ENCODE results near the gene CHST11. TPM values are rescaled to one million over a fixed set of nuclear protein-coding genes. Genes with fewer than 3 reads are reported as not detected.
A peak's percentile ranks its signal among the peaks of the same experiment; 100 is the strongest.

Gene CHST11
- total RNA-seq, 1 donor from 2014 or later: 6.0 TPM

DNA sequence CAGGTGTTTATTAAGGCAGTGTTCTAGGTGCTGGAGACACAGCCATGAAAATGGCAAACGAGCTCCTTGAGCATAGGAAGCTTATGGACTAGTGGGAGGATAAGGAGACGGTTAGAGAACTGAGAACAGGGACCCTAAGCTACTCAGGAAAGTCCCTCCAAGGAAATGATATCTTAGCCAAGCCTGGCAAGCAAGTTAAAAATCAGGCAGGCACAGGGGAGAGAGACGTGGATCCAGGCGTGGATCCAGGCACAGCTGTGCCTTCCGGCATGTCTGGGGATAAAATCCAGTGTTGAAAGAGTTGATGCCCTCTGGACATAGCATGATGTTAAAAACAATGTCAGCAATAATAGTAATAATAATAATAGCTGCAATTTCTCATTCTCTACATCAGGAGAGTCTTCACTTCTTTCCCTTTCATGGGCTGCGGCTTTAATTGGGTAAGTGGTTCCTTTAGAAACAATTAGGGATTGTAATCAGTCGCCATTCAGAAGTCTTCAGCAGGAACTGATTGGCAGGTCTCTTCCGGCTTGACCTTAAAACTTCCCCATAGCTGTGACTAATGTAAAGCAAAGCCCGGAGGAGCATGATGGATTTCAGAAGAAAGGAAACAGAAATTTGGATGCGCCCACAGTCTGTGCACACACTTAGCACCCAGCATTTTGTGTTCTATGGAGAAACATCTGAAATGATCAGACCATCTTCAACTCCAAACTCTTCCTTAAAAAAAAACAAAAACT, 271.1 kb downstream of the CHST11 start:
- Histone ChIP-seq H3K4me3 (no peak overlapping the region), H3K27ac (replicated peaks) (no peak overlapping the region), H3K36me3 (no peaks in the 10 kb centered on the region), H3K27me3 (ENCODE audit: low read depth) (no peaks in the 10 kb centered on the region), H3K4me1 (peaks cover 6% of the 10 kb centered on the region), H3K9me3 (replicated peaks) (no peaks in the 10 kb centered on the region)
- DNase-seq: no peak
- intact Hi-C loops (cut with micrococcal nuclease): no loop called here
- no peak for TF ChIP-seq CTCF (IDR thresholded peaks at IDR 0.05; ENCODE audit: borderline replicate concordance)

GRCh38 chr12:104729091-104729490, 272.3 kb downstream of the CHST11 start:
- H3K4me1 ChIP-seq: peaks cover 6% of the 10 kb centered on the region
- no peak overlapping the region for H3K27ac ChIP-seq (replicated peaks)
- no peaks in the 10 kb centered on the region for H3K36me3 ChIP-seq
- H3K27me3 ChIP-seq (ENCODE audit: low read depth): no peaks in the 10 kb centered on the region
- TF ChIP-seq CTCF (IDR thresholded peaks at IDR 0.05; ENCODE audit: borderline replicate concordance): no peak
- DNase-seq: no peak
- H3K4me3 ChIP-seq: no peak overlapping the region
- H3K9me3 ChIP-seq (replicated peaks): no peaks in the 10 kb centered on the region
- intact Hi-C loops (cut with micrococcal nuclease): no loop called here

DNA sequence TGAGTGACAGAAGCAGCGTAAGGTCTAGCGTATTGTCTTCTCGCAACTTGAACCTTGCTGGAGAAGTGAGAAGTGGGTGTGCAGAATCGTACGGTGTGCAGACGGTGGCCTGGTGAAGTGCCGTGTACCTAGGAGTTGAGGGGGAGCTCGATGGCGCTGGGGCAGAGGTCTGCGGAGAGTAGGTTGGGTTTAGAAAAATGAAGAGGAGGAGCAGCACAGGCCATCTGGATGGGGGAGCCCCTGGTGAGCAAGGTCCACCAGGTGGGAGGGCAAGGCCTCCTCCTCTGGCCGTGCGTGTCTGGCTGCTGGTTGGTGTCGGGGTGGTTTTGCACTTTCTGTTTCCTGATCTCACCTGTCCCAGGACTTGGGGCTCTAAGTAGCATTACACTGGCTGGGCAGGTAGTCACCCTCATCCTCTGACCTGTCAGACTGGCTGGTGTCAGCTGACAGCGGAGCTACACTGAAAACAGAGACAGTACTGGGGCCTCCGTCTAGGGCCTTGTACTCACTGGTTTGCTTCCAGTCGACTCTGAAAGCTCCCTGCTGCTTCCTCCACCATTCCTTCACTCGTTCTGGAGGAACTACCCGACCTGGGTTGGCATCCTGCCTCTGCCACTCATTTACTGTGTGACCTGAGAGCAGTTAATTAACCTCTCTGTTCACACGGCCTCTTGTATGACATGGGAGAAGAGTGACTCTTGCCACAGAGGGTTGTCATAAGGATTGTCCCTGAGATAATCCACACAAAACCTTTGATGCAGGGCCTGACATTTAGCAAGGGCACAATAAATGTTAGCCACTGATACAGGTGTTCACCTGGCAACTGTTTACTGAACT, 273.1 kb downstream of the CHST11 start:
- Histone ChIP-seq H3K9me3 (replicated peaks) (no peaks in the 10 kb centered on the region), H3K27ac (replicated peaks) (no peak overlapping the region)
- TF ChIP-seq CTCF (IDR thresholded peaks at IDR 0.05; ENCODE audit: borderline replicate concordance): no peak

DNA sequence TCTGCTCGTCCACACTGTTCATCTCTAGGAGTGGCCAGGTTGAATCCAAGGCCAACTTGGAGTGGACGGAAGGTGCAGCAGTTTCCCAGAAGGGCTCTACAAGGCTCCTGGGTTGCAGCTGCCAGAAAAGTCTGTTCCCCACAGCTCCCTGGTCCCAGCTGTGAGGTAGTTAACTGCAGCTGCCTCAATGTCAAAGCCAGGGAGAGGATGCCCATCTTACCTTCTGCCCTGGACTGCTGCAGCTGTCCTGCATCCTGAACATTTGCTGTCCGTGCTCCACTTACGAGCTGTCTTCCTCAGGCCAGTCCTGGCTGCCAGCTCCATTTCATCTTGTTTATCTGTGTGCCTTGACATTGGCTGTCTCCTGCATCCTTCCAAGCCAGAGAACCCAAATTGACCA, 274.0 kb downstream of the CHST11 start:
- intact Hi-C loops (cut with micrococcal nuclease): no loop called here
- H3K4me3 ChIP-seq: no peak overlapping the region
- H3K4me1 ChIP-seq: peaks cover 6% of the 10 kb centered on the region
- DNase-seq: no peak
- TF ChIP-seq CTCF (IDR thresholded peaks at IDR 0.05; ENCODE audit: borderline replicate concordance): no peak
- H3K27ac ChIP-seq (replicated peaks): no peak overlapping the region
- H3K27me3 ChIP-seq (ENCODE audit: low read depth): no peaks in the 10 kb centered on the region
- no peaks in the 10 kb centered on the region for H3K9me3 ChIP-seq (replicated peaks)
- no peaks in the 10 kb centered on the region for H3K36me3 ChIP-seq

More for the DNA sequence above, 273.1 kb downstream of the CHST11 start:
- no peak for DNase-seq
- Histone ChIP-seq H3K27me3 (ENCODE audit: low read depth) (no peaks in the 10 kb centered on the region), H3K4me1 (peaks cover 6% of the 10 kb centered on the region), H3K36me3 (no peaks in the 10 kb centered on the region), H3K4me3 (no peak overlapping the region)
- intact Hi-C loops (cut with micrococcal nuclease): no loop called here

DNA sequence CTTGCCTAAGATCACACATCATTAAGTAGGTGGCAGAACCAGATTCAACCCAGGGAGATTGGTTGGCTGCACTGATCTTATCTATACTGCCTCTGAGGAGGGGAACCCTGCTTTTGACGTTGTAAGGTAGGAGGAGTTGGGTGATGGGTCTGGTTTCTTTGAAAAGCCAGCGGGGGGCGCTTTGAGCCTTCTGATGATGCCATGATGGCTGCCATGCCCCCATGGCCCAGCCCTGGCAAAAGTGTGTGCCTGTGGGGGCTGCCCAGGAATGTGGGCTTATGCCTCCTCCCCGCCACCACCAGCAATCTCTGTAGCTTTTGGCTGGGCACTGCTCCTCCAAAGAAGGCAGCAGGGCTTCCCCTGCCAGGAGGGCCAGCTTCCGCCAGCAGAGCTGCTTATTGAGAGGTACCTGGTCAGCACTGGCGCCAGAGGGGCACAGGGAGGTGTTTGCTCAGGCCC, 277.0 kb downstream of the CHST11 start:
- TF ChIP-seq CTCF (IDR thresholded peaks at IDR 0.05; ENCODE audit: borderline replicate concordance): peak; percentile 39
- Histone ChIP-seq H3K9me3 (replicated peaks) (no peaks in the 10 kb centered on the region), H3K27ac (replicated peaks) (no peak overlapping the region), H3K4me3 (no peak overlapping the region), H3K27me3 (ENCODE audit: low read depth) (no peaks in the 10 kb centered on the region), H3K36me3 (no peaks in the 10 kb centered on the region), H3K4me1 (peaks cover 10% of the 10 kb centered on the region)
- DNase-seq: no peak
- intact Hi-C loops (cut with micrococcal nuclease): no loop called here

All from left ventricle myocardium inferior (tissue), 1 donor.